ENCODE results near the gene ODF2.

- TF ChIP-seq, protein P1, sequence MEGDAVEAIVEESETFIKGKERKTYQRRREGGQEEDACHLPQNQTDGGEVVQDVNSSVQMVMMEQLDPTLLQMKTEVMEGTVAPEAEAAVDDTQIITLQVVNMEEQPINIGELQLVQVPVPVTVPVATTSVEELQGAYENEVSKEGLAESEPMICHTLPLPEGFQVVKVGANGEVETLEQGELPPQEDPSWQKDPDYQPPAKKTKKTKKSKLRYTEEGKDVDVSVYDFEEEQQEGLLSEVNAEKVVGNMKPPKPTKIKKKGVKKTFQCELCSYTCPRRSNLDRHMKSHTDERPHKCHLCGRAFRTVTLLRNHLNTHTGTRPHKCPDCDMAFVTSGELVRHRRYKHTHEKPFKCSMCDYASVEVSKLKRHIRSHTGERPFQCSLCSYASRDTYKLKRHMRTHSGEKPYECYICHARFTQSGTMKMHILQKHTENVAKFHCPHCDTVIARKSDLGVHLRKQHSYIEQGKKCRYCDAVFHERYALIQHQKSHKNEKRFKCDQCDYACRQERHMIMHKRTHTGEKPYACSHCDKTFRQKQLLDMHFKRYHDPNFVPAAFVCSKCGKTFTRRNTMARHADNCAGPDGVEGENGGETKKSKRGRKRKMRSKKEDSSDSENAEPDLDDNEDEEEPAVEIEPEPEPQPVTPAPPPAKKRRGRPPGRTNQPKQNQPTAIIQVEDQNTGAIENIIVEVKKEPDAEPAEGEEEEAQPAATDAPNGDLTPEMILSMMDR (IDR thresholded peaks at IDR 0.05 in 2 of 3, conservative IDR thresholded peaks at IDR 0.05 in 1 of 3; ENCODE audit: borderline replicate concordance in 1 of 3, insufficient read depth in 1 of 3, low read depth in 2 of 3, low read length in 2 of 3), result no peak
- TF ChIP-seq, protein P2, sequence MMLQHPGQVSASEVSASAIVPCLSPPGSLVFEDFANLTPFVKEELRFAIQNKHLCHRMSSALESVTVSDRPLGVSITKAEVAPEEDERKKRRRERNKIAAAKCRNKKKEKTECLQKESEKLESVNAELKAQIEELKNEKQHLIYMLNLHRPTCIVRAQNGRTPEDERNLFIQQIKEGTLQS (IDR thresholded peaks at IDR 0.05), result no peak
- TF ChIP-seq EGR1 (IDR thresholded peaks at IDR 0.05; ENCODE audit: low read depth) (no peak), POLR2A (IDR thresholded peaks at IDR 0.05; ENCODE audit: borderline replicate concordance, extremely low read depth, insufficient read depth, insufficient read length) (no peak), POLR2AphosphoS5 (IDR thresholded peaks at IDR 0.05; ENCODE audit: low read depth, low read length) (no peak), ZFX (IDR thresholded peaks at IDR 0.05) (no peak), REST (IDR thresholded peaks at IDR 0.05; ENCODE audit: low read depth) (no peak), SP1 (IDR thresholded peaks at IDR 0.05; ENCODE audit: low read depth) (no peak), EZH2 (IDR thresholded peaks at IDR 0.05) (no peak), ZNF274 (IDR thresholded peaks at IDR 0.05; ENCODE audit: low read depth, low read length) (no peak), EZH2phosphoT487 (IDR thresholded peaks at IDR 0.05; ENCODE audit: borderline replicate concordance) (no peak), RAD21 (IDR thresholded peaks at IDR 0.05; ENCODE audit: low read depth) (no peak)
- TF ChIP-seq, protein P3, sequence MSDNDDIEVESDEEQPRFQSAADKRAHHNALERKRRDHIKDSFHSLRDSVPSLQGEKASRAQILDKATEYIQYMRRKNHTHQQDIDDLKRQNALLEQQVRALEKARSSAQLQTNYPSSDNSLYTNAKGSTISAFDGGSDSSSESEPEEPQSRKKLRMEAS (IDR thresholded peaks at IDR 0.05), result no peak
Measured at GRCh38 chr9:128540634-128541360, 85.0 kb downstream of the ODF2 start.
